Adrenal gland (tissue), 12 donors: ENCODE data around the gene THRB. TPM values are rescaled to one million over a fixed set of nuclear protein-coding genes. Genes with fewer than 3 reads are reported as not detected.

Experiments
- DNase-seq, 7 donors: peaks; one replicate each; pipeline ENCODE4 v3.0.0-alpha.2; 2019 to 2020
- H3K27ac ChIP-seq, 5 donors: fragments of 200-600 bp; sonication (generic) in 4 of 5; 1 replicate in 3 of 5; 2 replicates in 2 of 5; pipeline versions ENCODE4 v1.5.1 to v1.8.0; 2016 to 2020; ENCODE audit warnings: mild to moderate bottlenecking in 1 of 5
- H3K27me3 ChIP-seq: fragments of 200-600 bp; 2 replicates; pipeline ENCODE4 v1.8.0; 2021
- H3K36me3 ChIP-seq, 2 donors: fragments of 200-600 bp; replicated peaks in 1 of 2; 1 replicate in 1 of 2; 2 replicates in 1 of 2; pipeline versions ENCODE4 v1.5.1 to v1.8.0; 2018 to 2022
- H3K4me1 ChIP-seq, 2 donors: fragments of 200-600 bp; replicated peaks in 1 of 2; 1 replicate in 1 of 2; 2 replicates in 1 of 2; pipeline versions ENCODE4 v1.5.1 to v1.8.0; 2018 to 2021
- H3K4me3 ChIP-seq, 4 donors: fragments of 200-600 bp; sonication (generic) in 3 of 4; one replicate each; pipeline ENCODE4 v1.5.1; 2016 to 2018
- H3K9me3 ChIP-seq, 3 donors: fragments of 200-600 bp; sonication (generic) in 1 of 3; replicated peaks in 1 of 3; 1 replicate in 2 of 3; 2 replicates in 1 of 3; pipeline versions ENCODE4 v1.5.1 to v1.8.0; 2016 to 2021
- CTCF ChIP-seq, 6 experiments: fragments of 450-650 bp in 4 of 6; fragments of 200-600 bp in 2 of 6; sonication (generic) in 1 of 6; IDR thresholded peaks; 1 replicate in 5 of 6; 2 replicates in 1 of 6; pipeline versions ENCODE4 v1.5.1 to v1.8.0; 2016 to 2021; ENCODE audit warnings: antibody characterized with exemption in 6 of 6, mild to moderate bottlenecking in 2 of 6, moderate library complexity in 1 of 6
- POLR2A ChIP-seq, 2 donors: fragments of 450-650 bp; IDR thresholded peaks; one replicate each; pipeline ENCODE4 v1.6.1; 2017; ENCODE audit warnings: antibody characterized with exemption in 2 of 2, mild to moderate bottlenecking in 2 of 2, moderate library complexity in 1 of 2
- WGBS, 4 donors: extraction: QIAGEN DNeasy Blood & Tissue Kit in 2 of 4; methylation state at CpG; one replicate each; pipeline versions ENCODE4 v1.1.5 to v1.1.7; 2013 to 2017; 5-methylcytosine and 5-hydroxymethylcytosine counted together
- intact Hi-C, 2 donors: fragments of 100-400 bp; cut with DNase I; formaldehyde crosslinking; loops; one replicate each; pipeline versions ENCODE4 v1.14.1 to v1.15.0; 2022 to 2023
- polyA plus RNA-seq, 3 donors: library from polyadenylated mRNA; stranded (reverse); fragments of 200-250 nt in 2 of 3; fragments of 350-450 nt in 1 of 3; fragmentation: Illumina TruSeq in 1 of 3; extraction: RNeasy Lipid Tissue Mini Kit (QIAGEN cat#74804) in 1 of 3; gene quantifications; one replicate each; pipeline ENCODE4 v1.2.3, GENCODE V29; 2013 to 2014
- total RNA-seq, 9 donors: library from RNA; depleted of rRNA in 4 of 9; stranded (reverse); fragments of >200 nt in 4 of 9; fragments of 120-200 nt in 1 of 9; fragmentation: NEBNext Ultra II Directional in 1 of 9; extraction: Animal tissue kit (Norgen Biotek cat#: 25700) in 1 of 9; gene quantifications; one replicate each; pipeline versions ENCODE4 v1.1.0 to v1.2.4, GENCODE V29; 2013 to 2023
- donor health status: healthy with polysubstance abuse.
- donor health status: Bipolar disorder and iron deficiency.
- donor health status: DM: yes; HTN: yes; CAD: no.
- donor health status: DM: no; HTN: no; CAD: no.
- donor health status: DM: no; HTN: no; CAD: no.
- donor health status: DM: yes; HTN: yes; CAD: no.

THRB gene
- total and polyA plus RNA-seq, 12 donors: 3.0 to 30.7 (median 13.5) TPM

GRCh38 chr3:24513463-24513862, 18.8 kb upstream of the THRB start:
- 53 to 76% (median 61%) methylated on average over 1 of the region's 1 CpG for WGBS, 4 donors
- H3K27ac ChIP-seq: no peak overlapping the region
- no peaks in the 10 kb centered on the region for H3K9me3 ChIP-seq
- H3K27me3 ChIP-seq: no peaks in the 10 kb centered on the region
- intact Hi-C loops: no loop called here
- peaks cover 0 to 3% of the 10 kb centered on the region in 2 donors for H3K4me1 ChIP-seq
- H3K4me3 ChIP-seq: no peak overlapping the region
- no peak for DNase-seq
- no peak for TF ChIP-seq POLR2A (IDR thresholded peaks at IDR 0.05)
- no peak for TF ChIP-seq CTCF (IDR thresholded peaks at IDR 0.05)
- no peaks in the 10 kb centered on the region for H3K36me3 ChIP-seq

GRCh38 chr3:24512564-24513197, 18.0 kb upstream of the THRB start:
- H3K4me3 ChIP-seq: no peak overlapping the region
- 83 to 93% (median 85%) methylated on average over 5 of the region's 5 CpGs for WGBS, 4 donors
- H3K36me3 ChIP-seq: no peaks in the 10 kb centered on the region
- DNase-seq: no peak
- no peaks in the 10 kb centered on the region for H3K9me3 ChIP-seq
- TF ChIP-seq CTCF (IDR thresholded peaks at IDR 0.05): no peak
- TF ChIP-seq POLR2A (IDR thresholded peaks at IDR 0.05): no peak
- intact Hi-C loops: no loop called here
- H3K27me3 ChIP-seq: no peaks in the 10 kb centered on the region
- H3K27ac ChIP-seq: no peak overlapping the region
- H3K4me1 ChIP-seq: peaks cover 0 to 11% of the 10 kb centered on the region in 2 donors

GRCh38 chr3:24510030-24510648, 15.5 kb upstream of the THRB start:
- TF ChIP-seq POLR2A (IDR thresholded peaks at IDR 0.05): no peak
- no peak for TF ChIP-seq CTCF (IDR thresholded peaks at IDR 0.05)
- intact Hi-C loops: no loop called here

GRCh38 chr3:24508423-24508839, 13.8 kb upstream of the THRB start:
- no peak for TF ChIP-seq POLR2A (IDR thresholded peaks at IDR 0.05)
- TF ChIP-seq CTCF (IDR thresholded peaks at IDR 0.05): no peak
- H3K4me3 ChIP-seq: no peak overlapping the region
- no peak for DNase-seq
- WGBS, 4 donors: 94 to 100% (median 95%) methylated on average over 1 of the region's 1 CpG
- H3K27me3 ChIP-seq: no peaks in the 10 kb centered on the region
- no peaks in the 10 kb centered on the region for H3K36me3 ChIP-seq
- peaks cover 0 to 11% of the 10 kb centered on the region in 2 donors for H3K4me1 ChIP-seq
- intact Hi-C loops: no loop called here
- no peak overlapping the region for H3K27ac ChIP-seq
- no peaks in the 10 kb centered on the region for H3K9me3 ChIP-seq

More at GRCh38 chr3:24510030-24510648, 15.5 kb upstream of the THRB start:
- Histone ChIP-seq H3K9me3 (no peaks in the 10 kb centered on the region), H3K27me3 (no peaks in the 10 kb centered on the region), H3K36me3 (no peaks in the 10 kb centered on the region), H3K4me3 (no peak overlapping the region), H3K27ac (no peak overlapping the region), H3K4me1 (peaks cover 0 to 11% of the 10 kb centered on the region in 2 donors)
- no peak for DNase-seq
- WGBS, 4 donors: 84 to 91% (median 88%) methylated on average over 5 of the region's 5 CpGs
